ENCODE measurements around the gene TMEM204.

Gene TMEM204

DNA sequence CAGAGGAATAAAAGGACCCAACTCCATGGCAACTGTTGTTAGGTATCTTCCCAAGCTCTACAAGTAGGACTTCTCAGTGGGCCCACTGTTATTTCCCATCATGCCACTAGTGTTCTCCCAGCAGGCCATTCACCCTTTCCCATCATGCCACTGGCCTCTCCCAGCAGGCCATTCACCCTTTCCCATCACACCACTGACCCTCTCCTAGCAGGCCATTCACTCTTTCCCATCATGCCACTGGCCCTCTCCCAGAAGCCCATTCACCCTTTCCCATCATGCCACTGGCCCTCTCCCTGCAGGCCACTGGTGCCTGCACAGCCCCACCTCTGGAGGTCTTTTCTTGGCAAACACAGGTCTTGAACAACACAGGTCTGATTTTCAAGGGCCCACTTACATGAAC, 42.1 kb downstream of the TMEM204 start:
- Histone ChIP-seq H3K9me3 (ENCODE audit: severe bottlenecking) (no peaks in the 10 kb centered on the region), H3K27ac (ENCODE audit: poor library complexity, severe bottlenecking) (no peak overlapping the region), H3K4me1 (ENCODE audit: insufficient read depth, poor library complexity, severe bottlenecking) (no peaks in the 10 kb centered on the region), H3K36me3 (ENCODE audit: low read depth) (no peaks in the 10 kb centered on the region), H3K4me3 (ENCODE audit: severe bottlenecking) (no peak overlapping the region), H3K27me3 (ENCODE audit: insufficient read depth, poor library complexity, severe bottlenecking) (no peaks in the 10 kb centered on the region)
- TF ChIP-seq, protein P1, sequence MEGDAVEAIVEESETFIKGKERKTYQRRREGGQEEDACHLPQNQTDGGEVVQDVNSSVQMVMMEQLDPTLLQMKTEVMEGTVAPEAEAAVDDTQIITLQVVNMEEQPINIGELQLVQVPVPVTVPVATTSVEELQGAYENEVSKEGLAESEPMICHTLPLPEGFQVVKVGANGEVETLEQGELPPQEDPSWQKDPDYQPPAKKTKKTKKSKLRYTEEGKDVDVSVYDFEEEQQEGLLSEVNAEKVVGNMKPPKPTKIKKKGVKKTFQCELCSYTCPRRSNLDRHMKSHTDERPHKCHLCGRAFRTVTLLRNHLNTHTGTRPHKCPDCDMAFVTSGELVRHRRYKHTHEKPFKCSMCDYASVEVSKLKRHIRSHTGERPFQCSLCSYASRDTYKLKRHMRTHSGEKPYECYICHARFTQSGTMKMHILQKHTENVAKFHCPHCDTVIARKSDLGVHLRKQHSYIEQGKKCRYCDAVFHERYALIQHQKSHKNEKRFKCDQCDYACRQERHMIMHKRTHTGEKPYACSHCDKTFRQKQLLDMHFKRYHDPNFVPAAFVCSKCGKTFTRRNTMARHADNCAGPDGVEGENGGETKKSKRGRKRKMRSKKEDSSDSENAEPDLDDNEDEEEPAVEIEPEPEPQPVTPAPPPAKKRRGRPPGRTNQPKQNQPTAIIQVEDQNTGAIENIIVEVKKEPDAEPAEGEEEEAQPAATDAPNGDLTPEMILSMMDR (IDR thresholded peaks at IDR 0.05; ENCODE audit: poor library complexity, severe bottlenecking): no peak
- ATAC-seq (ENCODE audit: low read depth) (no peak), DNase-seq (ENCODE audit: low spot score) (no peak)

DNA sequence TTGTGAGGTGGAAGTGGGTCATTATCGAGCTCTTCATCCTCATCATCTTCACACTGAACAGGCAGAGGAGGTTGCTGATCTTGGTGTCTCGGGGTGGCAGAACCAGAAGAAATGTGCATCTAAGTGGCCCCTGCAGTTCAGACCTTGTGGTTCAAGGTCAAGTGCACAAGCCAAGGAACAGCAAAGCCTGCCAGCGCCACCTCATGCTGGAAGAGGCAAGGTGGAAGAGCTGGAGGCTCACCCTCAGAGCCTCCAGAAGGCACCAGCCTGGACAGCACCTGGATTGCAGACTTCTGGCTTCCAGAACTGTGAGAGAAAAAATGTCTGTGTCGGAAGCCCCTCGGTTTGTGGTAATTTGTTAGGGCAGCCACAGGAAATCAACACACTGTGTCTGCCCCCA, 45.7 kb downstream of the TMEM204 start:
- H3K9me3 ChIP-seq (ENCODE audit: severe bottlenecking): no peaks in the 10 kb centered on the region
- H3K4me1 ChIP-seq (ENCODE audit: insufficient read depth, poor library complexity, severe bottlenecking): no peaks in the 10 kb centered on the region
- TF ChIP-seq, protein P1 (IDR thresholded peaks at IDR 0.05; ENCODE audit: poor library complexity, severe bottlenecking): no peak
- H3K36me3 ChIP-seq (ENCODE audit: low read depth): no peaks in the 10 kb centered on the region
- no peaks in the 10 kb centered on the region for H3K27me3 ChIP-seq (ENCODE audit: insufficient read depth, poor library complexity, severe bottlenecking)
- no peak overlapping the region for H3K4me3 ChIP-seq (ENCODE audit: severe bottlenecking)
- no peak for ATAC-seq (ENCODE audit: low read depth)
- no peak for DNase-seq (ENCODE audit: low spot score)
- no peak overlapping the region for H3K27ac ChIP-seq (ENCODE audit: poor library complexity, severe bottlenecking)

DNA sequence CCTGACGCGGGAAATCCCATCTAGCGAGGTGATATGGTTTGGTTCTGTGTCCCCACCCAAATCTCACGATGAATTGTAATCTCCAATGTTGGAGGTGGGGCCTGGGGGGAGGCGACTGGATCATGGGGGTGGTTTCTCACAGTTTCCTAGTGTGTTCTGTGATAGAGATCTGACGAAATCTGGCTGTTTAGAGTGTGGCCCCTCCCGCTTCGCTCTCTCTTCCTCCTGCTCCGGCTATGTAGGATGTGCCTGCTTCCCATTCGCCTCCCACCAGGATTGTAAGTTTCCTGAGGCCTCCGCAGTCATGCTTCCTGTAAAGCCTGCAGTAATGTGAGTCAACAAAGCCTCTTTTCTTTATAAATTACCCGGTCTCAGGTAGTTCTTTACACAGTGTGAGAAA, 46.8 kb downstream of the TMEM204 start:
- Histone ChIP-seq H3K9me3 (ENCODE audit: severe bottlenecking) (no peaks in the 10 kb centered on the region), H3K27me3 (ENCODE audit: insufficient read depth, poor library complexity, severe bottlenecking) (no peaks in the 10 kb centered on the region), H3K27ac (ENCODE audit: poor library complexity, severe bottlenecking) (no peak overlapping the region), H3K36me3 (ENCODE audit: low read depth) (no peaks in the 10 kb centered on the region; the same call in 1 of the 2 replicates), H3K4me1 (ENCODE audit: insufficient read depth, poor library complexity, severe bottlenecking) (no peaks in the 10 kb centered on the region), H3K4me3 (ENCODE audit: severe bottlenecking) (no peak overlapping the region)
- TF ChIP-seq, protein P1 (IDR thresholded peaks at IDR 0.05; ENCODE audit: poor library complexity, severe bottlenecking): no peak
- no peak for ATAC-seq (ENCODE audit: low read depth)
- DNase-seq (ENCODE audit: low spot score): no peak

DNA sequence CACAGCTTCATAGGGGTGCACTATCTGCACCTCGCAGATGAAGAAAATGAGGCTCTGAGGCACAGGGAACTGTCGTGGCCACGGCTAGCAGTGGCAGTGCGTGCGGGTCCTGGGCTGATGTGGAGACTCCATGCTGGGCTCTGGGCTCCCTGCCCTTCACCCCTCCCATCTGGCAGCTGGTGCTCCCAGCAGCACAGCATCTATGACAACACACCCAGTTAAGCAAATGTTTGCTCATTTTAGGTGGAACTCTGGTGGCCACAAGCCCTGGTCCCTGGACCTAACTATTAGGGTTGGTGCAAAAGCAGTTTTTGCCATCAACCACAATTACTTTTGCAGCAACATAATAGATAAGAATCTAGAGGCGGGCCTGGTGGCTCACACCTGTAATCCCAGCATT, 47.5 kb downstream of the TMEM204 start:
- Histone ChIP-seq H3K4me1 (ENCODE audit: insufficient read depth, poor library complexity, severe bottlenecking) (no peaks in the 10 kb centered on the region), H3K27me3 (ENCODE audit: insufficient read depth, poor library complexity, severe bottlenecking) (no peaks in the 10 kb centered on the region), H3K9me3 (ENCODE audit: severe bottlenecking) (no peaks in the 10 kb centered on the region), H3K36me3 (ENCODE audit: low read depth) (no peaks in the 10 kb centered on the region; the same call in 1 of the 2 replicates), H3K4me3 (ENCODE audit: severe bottlenecking) (no peak overlapping the region), H3K27ac (ENCODE audit: poor library complexity, severe bottlenecking) (no peak overlapping the region)
- TF ChIP-seq, protein P1 (IDR thresholded peaks at IDR 0.05; ENCODE audit: poor library complexity, severe bottlenecking): no peak
- no peak for ATAC-seq (ENCODE audit: low read depth)
- DNase-seq (ENCODE audit: low spot score): no peak

DNA sequence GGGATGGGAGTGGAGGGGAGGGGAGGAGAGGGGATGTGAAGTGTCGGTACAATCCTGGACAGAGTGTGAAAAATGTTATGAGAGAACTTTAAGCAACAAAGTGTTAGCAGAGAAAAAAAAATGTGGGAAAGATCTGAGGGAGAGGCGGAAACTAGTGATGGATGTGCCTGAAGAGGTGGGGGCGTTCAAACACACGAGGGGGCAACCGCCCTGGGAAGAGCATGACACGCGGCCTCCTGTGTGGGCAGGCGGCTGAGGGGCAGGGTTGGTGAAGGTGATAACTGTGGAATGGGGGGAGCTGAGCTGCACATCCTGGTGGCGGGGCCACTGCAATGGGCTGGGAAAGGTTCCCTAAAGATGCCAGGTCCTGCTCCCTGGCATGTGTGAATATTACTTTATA, 48.3 kb downstream of the TMEM204 start:
- TF ChIP-seq, protein P1 (IDR thresholded peaks at IDR 0.05; ENCODE audit: poor library complexity, severe bottlenecking): no peak
- Histone ChIP-seq H3K27ac (ENCODE audit: poor library complexity, severe bottlenecking) (no peak overlapping the region), H3K36me3 (ENCODE audit: low read depth) (no peaks in the 10 kb centered on the region; the same call in 1 of the 2 replicates)

More for the DNA sequence above, 48.3 kb downstream of the TMEM204 start:
- Histone ChIP-seq H3K4me1 (ENCODE audit: insufficient read depth, poor library complexity, severe bottlenecking) (no peaks in the 10 kb centered on the region), H3K4me3 (ENCODE audit: severe bottlenecking) (no peak overlapping the region), H3K9me3 (ENCODE audit: severe bottlenecking) (no peaks in the 10 kb centered on the region), H3K27me3 (ENCODE audit: insufficient read depth, poor library complexity, severe bottlenecking) (no peaks in the 10 kb centered on the region)
- DNase-seq (ENCODE audit: low spot score) (no peak), ATAC-seq (ENCODE audit: low read depth) (no peak)
